Vagina (tissue), 2 donors: Measurements from ENCODE around the gene PTPRE.

Experiments
- POLR2A ChIP-seq, 2 donors: fragments of 450-650 bp; IDR thresholded peaks; one replicate each; pipeline ENCODE4 v1.6.1; 2017; ENCODE audit warnings: antibody characterized with exemption in 2 of 2, mild to moderate bottlenecking in 2 of 2, moderate library complexity in 2 of 2
- POLR2AphosphoS5 ChIP-seq, 2 donors: sonication (generic); formaldehyde crosslinking; IDR thresholded peaks; one replicate each; pipeline ENCODE4 v1.9.0; 2017; ENCODE audit warnings: antibody characterized with exemption in 2 of 2, mild to moderate bottlenecking in 2 of 2, low read depth in 1 of 2; ENCODE audit not compliant: insufficient read depth in 1 of 2
- TF ChIP-seq, protein P1 (sequence below), 3 experiments: fragments of 450-650 bp in 2 of 3; fragments of 200-600 bp in 1 of 3; sonication (generic) in 1 of 3; IDR thresholded peaks; one replicate each; pipeline ENCODE4 v1.5.1; 2017 to 2019; ENCODE audit warnings: antibody characterized with exemption in 3 of 3, mild to moderate bottlenecking in 2 of 3, moderate library complexity in 2 of 3

DNA sequence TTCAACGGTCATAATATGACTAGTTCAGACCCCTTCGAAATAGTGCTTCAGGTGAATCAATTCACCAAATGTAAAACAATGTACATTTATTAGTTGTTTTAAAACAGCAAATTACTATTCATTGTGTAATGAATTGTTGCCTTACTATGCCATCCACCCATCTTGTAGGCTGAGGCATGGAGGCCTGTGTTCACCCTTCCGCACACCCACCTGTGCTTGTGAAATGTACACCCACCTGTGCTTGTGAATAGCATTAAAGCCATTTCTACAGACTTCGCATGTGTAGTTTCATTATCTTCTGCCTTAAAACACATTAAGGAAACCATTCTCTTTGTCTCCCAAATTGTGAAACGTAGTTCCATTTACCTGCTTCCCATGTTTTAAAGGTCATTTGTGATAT, 31.0 kb upstream of the PTPRE start:
- TF ChIP-seq, protein P1, sequence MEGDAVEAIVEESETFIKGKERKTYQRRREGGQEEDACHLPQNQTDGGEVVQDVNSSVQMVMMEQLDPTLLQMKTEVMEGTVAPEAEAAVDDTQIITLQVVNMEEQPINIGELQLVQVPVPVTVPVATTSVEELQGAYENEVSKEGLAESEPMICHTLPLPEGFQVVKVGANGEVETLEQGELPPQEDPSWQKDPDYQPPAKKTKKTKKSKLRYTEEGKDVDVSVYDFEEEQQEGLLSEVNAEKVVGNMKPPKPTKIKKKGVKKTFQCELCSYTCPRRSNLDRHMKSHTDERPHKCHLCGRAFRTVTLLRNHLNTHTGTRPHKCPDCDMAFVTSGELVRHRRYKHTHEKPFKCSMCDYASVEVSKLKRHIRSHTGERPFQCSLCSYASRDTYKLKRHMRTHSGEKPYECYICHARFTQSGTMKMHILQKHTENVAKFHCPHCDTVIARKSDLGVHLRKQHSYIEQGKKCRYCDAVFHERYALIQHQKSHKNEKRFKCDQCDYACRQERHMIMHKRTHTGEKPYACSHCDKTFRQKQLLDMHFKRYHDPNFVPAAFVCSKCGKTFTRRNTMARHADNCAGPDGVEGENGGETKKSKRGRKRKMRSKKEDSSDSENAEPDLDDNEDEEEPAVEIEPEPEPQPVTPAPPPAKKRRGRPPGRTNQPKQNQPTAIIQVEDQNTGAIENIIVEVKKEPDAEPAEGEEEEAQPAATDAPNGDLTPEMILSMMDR (IDR thresholded peaks at IDR 0.05): no peak
- TF ChIP-seq POLR2A (IDR thresholded peaks at IDR 0.05) (no peak), POLR2AphosphoS5 (IDR thresholded peaks at IDR 0.05; ENCODE audit: insufficient read depth in 1 of 2, low read depth in 1 of 2) (no peak)
